Measurements from ENCODE around the gene ABO.
"Not testable (repeated sequence)": the region's sequence is repeated elsewhere in the genome, so short reads cannot be mapped to it uniquely, and the experiment has no call there.

The ABO gene

GRCh38 chr9:133238272-133238850, 36.6 kb downstream of the ABO start:
- Histone ChIP-seq H4K20me1 (ENCODE audit: low read depth, low read length) (no peaks in the 10 kb centered on the region), H3K9ac (ENCODE audit: low read length) (no peak overlapping the region), H3K27me3 (ENCODE audit: low read length) (no peaks in the 10 kb centered on the region), H3K9me2 (replicated peaks; ENCODE audit: insufficient read depth, low read length) (no peaks in the 10 kb centered on the region), H3K27ac (ENCODE audit: low read depth, low read length) (no peak overlapping the region), H3F3A (ENCODE audit: insufficient read depth) (no peaks in the 10 kb centered on the region), H3K4me3 (ENCODE audit: insufficient read depth, low read length, poor library complexity, severe bottlenecking) (no peak overlapping the region), H3K79me2 (ENCODE audit: insufficient read depth, low read length) (no peaks in the 10 kb centered on the region), H3K36me3 (ENCODE audit: low read length) (no peaks in the 10 kb centered on the region), H3K4me2 (ENCODE audit: low read depth, low read length, poor library complexity, severe bottlenecking) (no peak overlapping the region), H2AFZ (ENCODE audit: low read depth, low read length, severe bottlenecking) (no peak overlapping the region), H3K9me3 (ENCODE audit: insufficient read depth, low read length) (no peaks in the 10 kb centered on the region)
- no peak for TF ChIP-seq EZH2phosphoT487 (conservative IDR thresholded peaks at IDR 0.05; ENCODE audit: low read length)
- no peak for TF ChIP-seq CTCF (IDR thresholded peaks at IDR 0.05; ENCODE audit: insufficient read depth, low read length, poor library complexity, severe bottlenecking)

- Histone ChIP-seq H3K9me3 (ENCODE audit: insufficient read depth, low read length) (no peaks in the 10 kb centered on the region), H3K4me3 (ENCODE audit: insufficient read depth, low read length, poor library complexity, severe bottlenecking) (no peak overlapping the region), H3K27ac (ENCODE audit: low read depth, low read length) (no peak overlapping the region), H3K4me2 (ENCODE audit: low read depth, low read length, poor library complexity, severe bottlenecking) (no peak overlapping the region), H3K9me2 (replicated peaks; ENCODE audit: insufficient read depth, low read length) (no peaks in the 10 kb centered on the region), H3K9ac (ENCODE audit: low read length) (no peak overlapping the region), H3K27me3 (ENCODE audit: low read length) (no peaks in the 10 kb centered on the region), H3F3A (ENCODE audit: insufficient read depth) (no peaks in the 10 kb centered on the region), H4K20me1 (ENCODE audit: low read depth, low read length) (no peaks in the 10 kb centered on the region), H3K79me2 (ENCODE audit: insufficient read depth, low read length) (no peaks in the 10 kb centered on the region), H2AFZ (ENCODE audit: low read depth, low read length, severe bottlenecking) (no peak overlapping the region), H3K36me3 (ENCODE audit: low read length) (no peaks in the 10 kb centered on the region)
- TF ChIP-seq CTCF (IDR thresholded peaks at IDR 0.05; ENCODE audit: insufficient read depth, low read length, poor library complexity, severe bottlenecking) (no peak), EZH2phosphoT487 (conservative IDR thresholded peaks at IDR 0.05; ENCODE audit: low read length) (no peak)
These were observed 37.8 kb downstream of the ABO start for GRCh38 chr9:133237035-133237731.

GRCh38 chr9:133236291-133237034, 38.5 kb downstream of the ABO start:
- H2AFZ ChIP-seq (ENCODE audit: low read depth, low read length, severe bottlenecking); H3K79me2 ChIP-seq (ENCODE audit: insufficient read depth, low read length); H3K27ac ChIP-seq (ENCODE audit: low read depth, low read length); H3F3A ChIP-seq (ENCODE audit: insufficient read depth); H3K36me3 ChIP-seq (ENCODE audit: low read length); H3K4me2 ChIP-seq (ENCODE audit: low read depth, low read length, poor library complexity, severe bottlenecking); H3K9me2 ChIP-seq (replicated peaks; ENCODE audit: insufficient read depth, low read length); H3K4me3 ChIP-seq (ENCODE audit: insufficient read depth, low read length, poor library complexity, severe bottlenecking); H4K20me1 ChIP-seq (ENCODE audit: low read depth, low read length); H3K9me3 ChIP-seq (ENCODE audit: insufficient read depth, low read length); H3K27me3 ChIP-seq (ENCODE audit: low read length); H3K9ac ChIP-seq (ENCODE audit: low read length): not testable (repeated sequence)
